ENCODE results near the gene MBTD1. TPM values are rescaled to one million over a fixed set of nuclear protein-coding genes. Genes with fewer than 3 reads are reported as not detected.

The MBTD1 gene
- total and polyA plus RNA-seq, 10 of the 15 experiments (the other 5 are each of a cell fraction or from before 2014, with no cell fraction given), result 1.3 to 16.7 (median 9.5) TPM

GRCh38 chr17:51230306-51230705 is 29.5 kb downstream of the MBTD1 start:
- H2AFZ ChIP-seq (ENCODE audit: control insufficient read depth, low read depth, low read length), result peak overlapping the region; percentile 55; the same call in 1 of the 2 replicates
- SMC1A ChIA-PET (ENCODE audit: uncharacterized antibody, unreplicated experiment), result no interaction called here
- H3K27ac ChIP-seq (ENCODE audit: control insufficient read depth, insufficient read depth), result peak overlapping the region; percentile 6; the same call in 1 of the 2 replicates
- TF ChIP-seq IRF5 (IDR thresholded peaks at IDR 0.05; ENCODE audit: borderline replicate concordance) (no peak), USF2 (IDR thresholded peaks at IDR 0.05; ENCODE audit: borderline replicate concordance, low read depth, low read length) (no peak), E2F4 (IDR thresholded peaks at IDR 0.05; ENCODE audit: low read depth, low read length) (no peak), PRDM15 (CRISPR knock-in tag; IDR thresholded peaks at IDR 0.05) (no peak), RELA (IDR thresholded peaks at IDR 0.05; ENCODE audit: borderline replicate concordance, partially characterized antibody) (no peak), NBN (IDR thresholded peaks at IDR 0.05) (no peak), ESRRA (IDR thresholded peaks at IDR 0.05; ENCODE audit: low read length) (no peak), USF1 (IDR thresholded peaks at IDR 0.05; ENCODE audit: borderline replicate concordance, extremely low read length, insufficient read depth, low read depth, low read length) (no peak), KLF5 (IDR thresholded peaks at IDR 0.05; ENCODE audit: partially characterized antibody) (no peak)
- no TSS peak for BruUV-seq (replicated peaks)
- no peaks in the 10 kb centered on the region for H4K20me1 ChIP-seq (ENCODE audit: control insufficient read depth, insufficient read depth)
- ATAC-seq (peak; percentile 47), DNase-seq (ENCODE audit: low read depth, low spot score) (no peak), FAIRE-seq (no peak)
- no peak overlapping the region for H3K4me3 ChIP-seq
- RAD21 ChIA-PET (ENCODE audit: unreplicated experiment), result no interaction called here
- intact Hi-C loops (cut with micrococcal nuclease; ENCODE audit: unreplicated experiment) (no loop called here), in situ Hi-C loops (cut with MboI) (no loop called here)
- H3K27me3 ChIP-seq (replicated peaks in 1 of 2; ENCODE audit: control insufficient read depth in 2 of 2, insufficient read depth in 2 of 2, low read length in 1 of 2), result no peaks in the 10 kb centered on the region
- H3K9me3 ChIP-seq (replicated peaks; ENCODE audit: control insufficient read depth, insufficient read depth, low read length), result no peaks in the 10 kb centered on the region
- H3K36me3 ChIP-seq (ENCODE audit: control insufficient read depth in 2 of 2, insufficient read depth in 2 of 2, low read length in 1 of 2), result peaks cover 0 to 3% of the 10 kb centered on the region in 2 experiments; a peak in 1 of 4 replicates
- POLR2A ChIA-PET, result no interaction called here
- peaks cover 23% of the 10 kb centered on the region for H3K79me2 ChIP-seq (ENCODE audit: control insufficient read depth, insufficient read depth, low read length)
- 26% methylated on average over 4 of the region's 4 CpGs for WGBS (ENCODE audit: insufficient coverage, insufficient replicate concordance, low lambda C conversion rate, missing lambda C conversion rate)
- H3K4me2 ChIP-seq (ENCODE audit: control insufficient read depth, insufficient read depth), result peak overlapping the region; percentile 60
- CTCF ChIA-PET, result interaction anchor here (1.0 kb wide), 1 partner anchor 21 kb away, joined by 3 read pairs; no protein-coding TSS in a partner anchor
- no peak overlapping the region for H3K9ac ChIP-seq (ENCODE audit: control insufficient read depth, insufficient read depth, low read length)
- peaks cover 6% of the 10 kb centered on the region; the same call in 1 of the 2 replicates for H3K4me1 ChIP-seq (ENCODE audit: control insufficient read depth, insufficient read depth, low read length)

All from GM12878 (cell line).